ENCODE measurements around the gene SLC38A8. TPM values are rescaled to one million over a fixed set of nuclear protein-coding genes. Genes with fewer than 3 reads are reported as not detected.

The SLC38A8 gene
- total RNA-seq, 2 donors from 2014 or later, result not detected

GRCh38 chr16:84031556-84031955 lies 11.0 kb downstream of the SLC38A8 start:
- H3K27ac ChIP-seq, result no peak overlapping the region
- H3K4me1 ChIP-seq, result no peaks in the 10 kb centered on the region
- no peak overlapping the region for H3K4me3 ChIP-seq
- no peaks in the 10 kb centered on the region for H3K27me3 ChIP-seq
- no peak for DNase-seq (ENCODE audit: low spot score)
- no peak for TF ChIP-seq CTCF (IDR thresholded peaks at IDR 0.05)
- H3K36me3 ChIP-seq, result no peaks in the 10 kb centered on the region
- peaks cover 0 to 11% of the 10 kb centered on the region in 2 donors for H3K9me3 ChIP-seq

GRCh38 chr16:84029297-84030047 lies 13.1 kb downstream of the SLC38A8 start:
- TF ChIP-seq CTCF (IDR thresholded peaks at IDR 0.05), result no peak
- H3K4me1 ChIP-seq, result no peaks in the 10 kb centered on the region
- no peak for DNase-seq (ENCODE audit: low spot score)

GRCh38 chr16:84027625-84028024 lies 15.0 kb downstream of the SLC38A8 start:
- Histone ChIP-seq H3K27me3 (no peaks in the 10 kb centered on the region), H3K36me3 (no peaks in the 10 kb centered on the region), H3K4me1 (no peaks in the 10 kb centered on the region), H3K27ac (no peak overlapping the region), H3K4me3 (no peak overlapping the region), H3K9me3 (no peaks in the 10 kb centered on the region)
- no peak for TF ChIP-seq CTCF (IDR thresholded peaks at IDR 0.05)
- DNase-seq (ENCODE audit: low spot score), result no peak

More at GRCh38 chr16:84029297-84030047, 13.1 kb downstream of the SLC38A8 start:
- no peaks in the 10 kb centered on the region for H3K9me3 ChIP-seq
- no peak overlapping the region for H3K27ac ChIP-seq
- H3K27me3 ChIP-seq, result no peaks in the 10 kb centered on the region
- H3K4me3 ChIP-seq, result no peak overlapping the region
- no peaks in the 10 kb centered on the region for H3K36me3 ChIP-seq

GRCh38 chr16:84026606-84027005 lies 16.0 kb downstream of the SLC38A8 start:
- H3K36me3 ChIP-seq, result no peaks in the 10 kb centered on the region
- no peaks in the 10 kb centered on the region for H3K27me3 ChIP-seq

GRCh38 chr16:84024854-84025253 lies 17.7 kb downstream of the SLC38A8 start:
- peaks cover 0 to 11% of the 10 kb centered on the region in 2 donors for H3K9me3 ChIP-seq
- no peaks in the 10 kb centered on the region for H3K27me3 ChIP-seq
- DNase-seq (ENCODE audit: low spot score), result no peak
- H3K4me3 ChIP-seq, result no peak overlapping the region
- no peaks in the 10 kb centered on the region for H3K36me3 ChIP-seq
- no peak overlapping the region for H3K27ac ChIP-seq
- TF ChIP-seq CTCF (IDR thresholded peaks at IDR 0.05), result no peak
- no peaks in the 10 kb centered on the region for H3K4me1 ChIP-seq

More at GRCh38 chr16:84026606-84027005, 16.0 kb downstream of the SLC38A8 start:
- Histone ChIP-seq H3K9me3 (peaks cover 0 to 3% of the 10 kb centered on the region in 2 donors), H3K4me1 (no peaks in the 10 kb centered on the region), H3K4me3 (no peak overlapping the region), H3K27ac (no peak overlapping the region)
- no peak for TF ChIP-seq CTCF (IDR thresholded peaks at IDR 0.05)
- DNase-seq (ENCODE audit: low spot score), result no peak

GRCh38 chr16:84022644-84023043 lies 20.0 kb downstream of the SLC38A8 start:
- no peaks in the 10 kb centered on the region for H3K4me1 ChIP-seq
- no peak overlapping the region for H3K27ac ChIP-seq
- H3K9me3 ChIP-seq, result peaks cover 0 to 11% of the 10 kb centered on the region in 2 donors
- TF ChIP-seq CTCF (IDR thresholded peaks at IDR 0.05), result no peak
- no peak for DNase-seq (ENCODE audit: low spot score)
- H3K4me3 ChIP-seq, result no peak overlapping the region
- no peaks in the 10 kb centered on the region for H3K36me3 ChIP-seq
- no peaks in the 10 kb centered on the region for H3K27me3 ChIP-seq

All from right atrium auricular region (tissue), 2 donors.